Activated CD8-positive, alpha-beta memory T cell treated with anti-CD3 and anti-CD28 coated beads, Interleukin-2, amount 50 U/mL, for 1 hour (primary cell): Measurements from ENCODE around the gene AKT2.
"Not testable (repeated sequence)": the region's sequence is repeated elsewhere in the genome, so short reads cannot be mapped to it uniquely, and the experiment has no call there.

Source experiments
- DNase-seq: peaks from one replicate; pipeline ENCODE4 v3.0.0-alpha.2; 2020; ENCODE audit errors: extremely low read depth

Gene AKT2

GRCh38 chr19:40219029-40219428, 66.1 kb downstream of the AKT2 start:
- not testable (repeated sequence) for DNase-seq

- DNase-seq, result no peak
Measured at GRCh38 chr19:40217934-40218890, 66.9 kb downstream of the AKT2 start, which contains the start of gene TTC9B. Gene TTC9B, minus strand, starts transcription at chr19:40218384. Its CDS starts 3 bp downstream, at chr19:40218381.

- DNase-seq, result no peak
Measured at GRCh38 chr19:40217027-40217810, 67.9 kb downstream of the AKT2 start.

- DNase-seq, result no peak
Measured at GRCh38 chr19:40216777-40217026, 68.4 kb downstream of the AKT2 start.

GRCh38 chr19:40216013-40216776, 69.0 kb downstream of the AKT2 start:
- no peak for DNase-seq

GRCh38 chr19:40214936-40215335, 70.2 kb downstream of the AKT2 start:
- DNase-seq, result no peak

GRCh38 chr19:40213882-40214570, 71.1 kb downstream of the AKT2 start:
- no peak for DNase-seq

GRCh38 chr19:40213251-40213829, 71.8 kb downstream of the AKT2 start:
- no peak for DNase-seq

- DNase-seq, result no peak
Measured at GRCh38 chr19:40210889-40211288, 74.3 kb downstream of the AKT2 start.

- DNase-seq, result no peak
Measured at GRCh38 chr19:40208602-40209001, 76.5 kb downstream of the AKT2 start.

- DNase-seq, result no peak
Measured at GRCh38 chr19:40205760-40206159, 79.4 kb downstream of the AKT2 start.

GRCh38 chr19:40204381-40204780, 80.8 kb downstream of the AKT2 start:
- no peak for DNase-seq

GRCh38 chr19:40200341-40201099, 84.6 kb downstream of the AKT2 start:
- no peak for DNase-seq

GRCh38 chr19:40198272-40198990, 86.7 kb downstream of the AKT2 start:
- DNase-seq, result no peak

GRCh38 chr19:40193587-40193849, 91.6 kb downstream of the AKT2 start:
- DNase-seq, result no peak

GRCh38 chr19:40192758-40193586, 92.2 kb downstream of the AKT2 start:
- DNase-seq, result no peak

GRCh38 chr19:40191836-40192646, 93.1 kb downstream of the AKT2 start:
- DNase-seq, result no peak
